Stimulated activated CD8-positive, alpha-beta memory T cell treated with anti-CD3 and anti-CD28 coated beads, Interleukin-2, amount 100 ng/mL, for 48 hours (primary cell): ENCODE results near the gene BEX1.
A peak's percentile ranks its signal among the peaks of the same experiment; 100 is the strongest.
"Not testable (repeated sequence)": the region's sequence is repeated elsewhere in the genome, so short reads cannot be mapped to it uniquely, and the experiment has no call there.

ENCODE experiments used
- DNase-seq, 2 donors: peaks; one replicate each; pipeline ENCODE4 v3.0.0-alpha.2; 2020; ENCODE audit warnings: low read depth in 2 of 2

Gene BEX1

DNA sequence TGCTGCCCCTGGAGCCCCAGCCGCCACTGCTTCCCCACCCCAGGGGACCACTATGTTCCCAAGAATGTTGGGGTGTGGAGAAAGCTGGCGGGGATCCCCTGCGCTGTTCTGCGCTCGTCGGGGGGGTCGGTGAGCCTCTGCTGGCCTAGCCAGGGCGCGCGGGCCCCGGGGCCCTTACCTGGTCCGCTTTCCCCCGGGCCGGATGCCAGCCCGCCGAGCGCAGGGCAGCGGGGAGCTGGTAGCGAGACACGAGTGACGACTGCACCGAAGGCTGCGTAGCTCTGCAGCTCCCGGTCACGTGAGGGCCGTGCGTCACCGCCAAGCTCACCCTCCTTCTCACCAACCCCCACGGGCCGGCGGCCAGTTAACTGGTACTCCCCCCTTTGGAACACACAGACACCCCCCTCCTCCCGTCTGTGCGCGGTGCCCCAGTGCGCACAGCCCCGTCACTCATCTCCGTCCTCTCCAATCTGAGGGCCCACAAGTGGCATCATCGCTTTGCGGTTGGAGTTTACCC is at the start of gene BEX1:
BEX1 (minus strand) TSS at position 254 of the 517 bp plus-strand sequence. CDS start 897 bp downstream, outside the sequence.
- peak in 1 of 2 donors; percentile 7 for DNase-seq

- DNase-seq, result not testable (repeated sequence)
These were observed 45.5 kb upstream of the BEX1 start for GRCh38 chrX:103109497-103109896.

GRCh38 chrX:103107836-103108235 is 43.9 kb upstream of the BEX1 start:
- no peak for DNase-seq

DNA sequence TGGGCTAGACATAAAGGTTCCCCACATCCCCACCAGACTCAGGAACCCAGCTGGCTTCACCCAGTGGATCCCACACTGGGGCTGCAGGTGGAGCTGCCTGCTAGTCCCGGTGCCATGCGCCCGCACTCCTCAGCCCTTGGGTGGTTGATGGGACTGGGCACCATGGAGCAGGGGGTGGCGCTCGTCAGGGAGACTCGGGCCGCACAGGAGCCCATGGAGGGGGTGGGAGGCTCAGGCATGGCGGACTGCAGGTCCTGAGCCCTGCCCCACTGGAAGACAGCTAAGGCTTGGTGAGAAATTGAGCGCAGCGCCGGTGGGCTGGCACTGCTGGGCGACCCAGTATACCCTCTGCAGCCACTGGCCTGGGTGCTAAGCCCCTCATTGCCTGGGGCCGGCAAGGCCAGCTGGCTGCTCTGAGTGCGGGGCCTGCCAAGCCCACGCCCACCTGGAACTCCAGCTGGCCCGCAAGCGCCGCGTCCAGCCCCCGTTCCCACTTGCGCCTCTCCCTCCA is 43.3 kb upstream of the BEX1 start:
- DNase-seq, result not testable (repeated sequence)

GRCh38 chrX:103104370-103104769 is 40.4 kb upstream of the BEX1 start:
- DNase-seq, result not testable (repeated sequence)

DNA sequence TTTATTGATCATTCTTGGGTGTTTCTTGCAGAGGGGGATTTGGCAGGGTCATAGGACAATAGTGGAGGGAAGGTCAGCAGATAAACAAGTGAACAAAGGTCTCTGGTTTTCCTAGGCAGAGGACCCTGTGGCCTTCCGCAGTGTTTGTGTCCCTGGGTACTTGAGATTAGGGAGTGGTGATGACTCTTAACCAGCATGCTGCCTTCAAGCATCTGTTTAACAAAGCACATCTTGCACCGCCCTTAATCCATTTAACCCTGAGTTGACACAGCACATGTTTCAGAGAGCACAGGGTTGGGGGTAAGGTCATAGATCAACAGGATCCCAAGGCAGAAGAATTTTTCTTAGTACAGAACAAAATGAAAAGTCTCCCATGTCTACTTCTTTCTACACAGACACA is 39.9 kb upstream of the BEX1 start:
- DNase-seq, result not testable (repeated sequence)

GRCh38 chrX:103101299-103102042 is 37.5 kb upstream of the BEX1 start:
- DNase-seq, result no peak

DNA sequence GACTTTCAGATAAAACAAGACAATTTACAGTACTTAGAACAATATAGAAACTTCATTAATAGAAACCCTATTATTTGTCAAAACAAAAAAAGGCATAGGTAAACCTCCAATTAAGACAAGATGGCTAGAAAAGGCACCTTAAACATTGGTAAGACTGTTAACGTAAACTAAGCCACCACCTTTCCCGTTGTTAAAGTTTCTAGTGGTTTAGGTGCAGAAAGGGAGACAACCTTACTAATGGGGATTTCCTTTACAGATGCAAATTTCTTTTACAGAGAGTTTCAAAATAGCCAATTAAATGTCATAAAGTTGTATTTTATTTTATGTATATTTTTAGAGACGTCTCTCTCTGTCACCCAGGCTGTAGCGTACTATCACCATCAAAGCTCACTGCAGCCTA is 36.5 kb upstream of the BEX1 start:
- DNase-seq, result no peak

DNA sequence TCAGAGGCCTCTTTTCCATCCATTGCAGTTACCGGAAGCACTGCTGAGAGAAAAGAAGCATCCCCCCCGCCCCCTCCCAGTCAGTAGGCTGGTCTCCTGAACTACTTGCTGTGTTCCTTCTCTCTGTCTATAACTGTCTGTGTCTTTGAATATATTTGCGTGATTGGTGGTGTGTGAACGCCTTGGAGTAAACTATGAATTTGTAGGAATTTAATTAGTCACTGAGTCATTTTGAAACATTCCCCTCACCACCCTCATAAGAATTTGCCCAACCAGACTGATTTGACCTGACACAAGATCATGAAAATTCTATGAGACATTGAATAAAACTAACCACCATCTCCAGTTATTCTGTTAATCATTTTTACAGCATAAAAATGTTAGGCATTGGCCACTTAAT is 35.7 kb upstream of the BEX1 start:
- DNase-seq, result no peak

GRCh38 chrX:103098488-103098887 is 34.5 kb upstream of the BEX1 start:
- DNase-seq, result no peak

DNA sequence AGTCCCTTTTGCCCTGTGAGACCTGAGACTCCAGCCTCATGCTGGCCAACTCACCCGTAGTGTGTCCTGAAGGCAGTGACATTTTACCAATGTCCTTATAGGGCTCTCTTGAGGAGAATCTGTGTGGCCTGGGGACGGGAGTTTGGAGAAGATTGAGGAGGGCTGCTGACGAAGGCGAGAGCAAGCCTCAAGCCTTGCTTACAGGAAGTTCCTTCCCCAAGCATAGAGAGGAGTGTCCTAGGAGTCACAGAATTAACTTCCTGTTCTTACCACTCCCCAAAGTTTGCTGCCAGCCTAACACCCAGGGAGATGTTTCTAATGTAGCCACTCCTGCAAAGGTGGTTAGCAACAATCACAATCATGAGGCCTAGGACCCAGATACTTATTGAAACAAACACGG is 29.0 kb upstream of the BEX1 start, which contains the start of gene NXF3:
NXF3 (minus strand) TSS at position 202 of the 400 bp plus-strand sequence; CDS start at position 82, 120 bp downstream.
- no peak for DNase-seq

DNA sequence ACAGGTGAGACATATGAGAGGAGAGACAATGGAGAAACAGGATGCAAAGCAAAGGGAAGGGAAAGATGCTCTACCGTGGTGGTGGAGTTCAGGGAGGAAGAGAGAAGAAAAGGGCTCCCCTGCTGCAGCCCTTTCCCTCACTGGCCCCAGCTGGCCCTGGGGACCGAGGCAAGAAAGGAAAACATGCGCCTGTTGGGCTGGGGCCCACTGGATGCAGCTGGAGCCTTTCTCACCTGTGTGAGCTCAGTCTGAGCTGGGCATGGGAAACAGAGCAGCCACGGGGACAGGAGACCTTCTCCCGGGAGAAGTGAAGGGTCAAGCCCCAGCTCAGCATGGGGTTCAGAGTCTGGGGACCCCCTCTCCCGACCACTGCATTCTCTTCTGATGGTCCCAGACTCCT is 17.1 kb upstream of the BEX1 start:
- no peak for DNase-seq

- DNase-seq, result no peak
These were observed 9.5 kb upstream of the BEX1 start for GRCh38 chrX:103073467-103073866.

DNA sequence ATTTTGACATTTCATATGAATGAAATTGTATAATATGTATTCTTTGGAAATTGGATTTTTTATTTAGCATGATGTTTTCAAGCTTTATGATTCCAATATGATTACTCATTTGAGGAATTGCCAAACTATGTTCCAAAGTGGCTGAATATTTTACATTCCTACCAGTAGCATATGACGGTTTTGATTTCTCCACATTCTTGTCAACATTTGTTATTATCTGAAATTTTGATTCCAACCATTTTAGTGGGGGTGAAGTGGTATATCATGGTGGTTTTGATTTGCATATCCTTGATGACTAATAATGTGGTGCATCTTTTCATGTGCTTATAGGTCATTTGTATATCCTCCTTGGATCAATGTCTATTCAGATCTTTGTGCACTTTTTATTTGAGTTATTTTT is 2.6 kb upstream of the BEX1 start:
- DNase-seq, result no peak

DNA sequence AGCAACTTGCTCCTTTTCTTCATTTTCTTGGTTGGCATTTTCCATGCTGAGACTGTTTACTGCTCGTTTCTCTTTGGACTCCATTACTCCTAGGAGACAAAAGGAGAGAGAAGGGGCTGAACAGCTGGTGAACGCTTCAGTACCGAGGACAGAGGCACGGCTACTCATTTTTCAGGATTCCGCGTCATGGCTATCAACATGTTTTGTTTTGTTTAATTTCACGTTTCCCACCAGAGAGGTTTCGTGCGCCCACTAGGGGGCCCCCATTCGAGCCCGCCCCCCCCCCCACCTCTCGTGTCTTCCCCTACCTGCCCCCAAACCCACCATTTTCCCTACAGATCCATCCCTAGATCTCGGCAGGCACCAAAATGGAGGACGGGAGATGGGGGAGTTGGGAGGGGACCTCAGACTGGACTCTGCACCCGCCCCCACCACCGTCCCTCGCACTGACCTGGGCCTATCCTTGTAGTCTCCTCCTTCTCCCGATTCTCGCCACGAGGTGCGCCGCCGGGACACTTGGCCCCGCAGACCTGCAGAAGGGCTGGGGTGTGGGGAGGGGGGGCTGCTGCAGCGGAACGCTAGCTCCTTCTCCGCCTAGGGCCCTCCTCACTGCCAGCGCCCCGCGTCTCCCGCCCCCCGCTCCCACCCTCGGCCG is 653 bp downstream of the BEX1 start:
- DNase-seq, result no peak

DNA sequence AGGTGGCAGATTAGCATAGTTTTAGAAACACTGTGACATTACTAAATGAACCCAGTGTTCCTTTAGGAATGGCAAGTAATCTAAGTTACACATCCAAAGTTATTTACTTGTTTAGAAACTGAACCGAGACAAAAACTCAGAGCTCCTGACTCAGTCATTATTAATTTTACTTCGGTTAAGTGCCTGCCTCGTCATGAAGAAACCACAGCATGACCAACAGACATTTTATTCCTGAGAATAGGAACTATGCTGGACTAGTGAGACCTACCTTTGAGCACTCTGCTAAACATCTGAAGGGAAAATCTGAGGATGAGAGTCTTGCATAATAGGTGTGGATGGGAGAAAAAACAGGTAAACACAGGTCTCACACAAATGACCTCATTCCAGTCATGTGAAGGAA is 2.5 kb downstream of the BEX1 start:
- no peak for DNase-seq

GRCh38 chrX:103056902-103057301 is 7.1 kb downstream of the BEX1 start:
- no peak for DNase-seq

- DNase-seq, result no peak
These were observed 11.3 kb downstream of the BEX1 start for GRCh38 chrX:103052625-103053024.

- DNase-seq, result no peak
These were observed 12.6 kb downstream of the BEX1 start for GRCh38 chrX:103051260-103051789.

DNA sequence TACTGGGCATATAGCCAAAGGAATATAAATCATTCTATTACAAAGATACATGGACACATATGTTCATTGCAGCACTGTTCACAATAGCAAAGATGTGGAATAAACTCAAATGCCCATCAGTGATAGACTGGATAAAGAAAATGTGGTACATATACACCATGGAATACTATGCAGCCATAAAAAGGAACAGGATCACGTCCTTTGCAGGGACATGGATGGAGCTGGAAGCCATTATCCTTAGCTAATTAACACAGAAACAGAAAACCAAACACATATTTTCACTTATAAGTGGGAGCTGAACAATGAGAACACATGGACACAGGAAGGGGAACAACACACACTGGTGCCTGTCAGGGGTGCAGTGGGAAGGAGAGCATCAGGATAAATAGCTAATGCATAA is 30.6 kb downstream of the BEX1 start:
- not testable (repeated sequence) for DNase-seq

DNA sequence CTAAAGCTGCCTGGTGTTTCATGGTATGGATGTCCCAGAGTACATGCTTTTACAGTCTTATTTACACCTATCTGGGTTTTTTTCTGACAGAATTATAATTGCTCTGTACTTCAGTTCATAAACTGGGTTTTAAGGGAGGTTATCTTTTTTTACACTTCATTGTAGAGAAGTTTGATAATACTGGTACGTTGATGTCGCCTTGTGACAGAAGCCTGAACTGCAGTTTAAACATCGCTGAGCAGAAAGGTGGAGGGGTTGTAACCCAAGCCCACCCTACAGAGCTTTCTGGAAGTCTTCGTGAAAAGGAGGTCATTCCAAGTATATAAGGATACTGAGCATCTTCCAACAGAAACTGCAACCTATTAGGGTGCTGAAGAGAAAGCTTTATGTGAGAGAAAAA is 46.4 kb downstream of the BEX1 start:
- no peak for DNase-seq

GRCh38 chrX:103012945-103013344 is 51.0 kb downstream of the BEX1 start:
- DNase-seq, result no peak
